OCI-LY1 (cell line): ENCODE measurements around the gene PI16.
"Not testable (repeated sequence)": the region's sequence is repeated elsewhere in the genome, so short reads cannot be mapped to it uniquely, and the experiment has no call there.

ENCODE experiments used
- EZH2 ChIP-seq: fragments of 200-600 bp; sonication (generic), shearing (Covaris generic); IDR thresholded peaks from 2 replicates; pipeline ENCODE4 v1.8.0; 2017; ENCODE audit warnings: borderline replicate concordance, mixed run types, mild to moderate bottlenecking, antibody characterized with exemption, low read length, moderate library complexity, mixed read lengths
- TF ChIP-seq, protein P1 (sequence below): fragments of 200-600 bp; sonication (generic), shearing (Covaris generic); IDR thresholded peaks from 2 replicates; pipeline ENCODE4 v1.5.1; 2017; ENCODE audit warnings: mild to moderate bottlenecking, antibody characterized with exemption, low read length, moderate library complexity, mixed read lengths

- TF ChIP-seq, protein P1, sequence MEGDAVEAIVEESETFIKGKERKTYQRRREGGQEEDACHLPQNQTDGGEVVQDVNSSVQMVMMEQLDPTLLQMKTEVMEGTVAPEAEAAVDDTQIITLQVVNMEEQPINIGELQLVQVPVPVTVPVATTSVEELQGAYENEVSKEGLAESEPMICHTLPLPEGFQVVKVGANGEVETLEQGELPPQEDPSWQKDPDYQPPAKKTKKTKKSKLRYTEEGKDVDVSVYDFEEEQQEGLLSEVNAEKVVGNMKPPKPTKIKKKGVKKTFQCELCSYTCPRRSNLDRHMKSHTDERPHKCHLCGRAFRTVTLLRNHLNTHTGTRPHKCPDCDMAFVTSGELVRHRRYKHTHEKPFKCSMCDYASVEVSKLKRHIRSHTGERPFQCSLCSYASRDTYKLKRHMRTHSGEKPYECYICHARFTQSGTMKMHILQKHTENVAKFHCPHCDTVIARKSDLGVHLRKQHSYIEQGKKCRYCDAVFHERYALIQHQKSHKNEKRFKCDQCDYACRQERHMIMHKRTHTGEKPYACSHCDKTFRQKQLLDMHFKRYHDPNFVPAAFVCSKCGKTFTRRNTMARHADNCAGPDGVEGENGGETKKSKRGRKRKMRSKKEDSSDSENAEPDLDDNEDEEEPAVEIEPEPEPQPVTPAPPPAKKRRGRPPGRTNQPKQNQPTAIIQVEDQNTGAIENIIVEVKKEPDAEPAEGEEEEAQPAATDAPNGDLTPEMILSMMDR: not testable (repeated sequence)
- TF ChIP-seq EZH2: not testable (repeated sequence)
Observed at GRCh38 chr6:36942329-36942728, 12.2 kb upstream of the PI16 start.
